ENCODE data around the gene CHI3L2.

- TF ChIP-seq POLR2A (IDR thresholded peaks at IDR 0.05): no peak
- TF ChIP-seq, protein P1, sequence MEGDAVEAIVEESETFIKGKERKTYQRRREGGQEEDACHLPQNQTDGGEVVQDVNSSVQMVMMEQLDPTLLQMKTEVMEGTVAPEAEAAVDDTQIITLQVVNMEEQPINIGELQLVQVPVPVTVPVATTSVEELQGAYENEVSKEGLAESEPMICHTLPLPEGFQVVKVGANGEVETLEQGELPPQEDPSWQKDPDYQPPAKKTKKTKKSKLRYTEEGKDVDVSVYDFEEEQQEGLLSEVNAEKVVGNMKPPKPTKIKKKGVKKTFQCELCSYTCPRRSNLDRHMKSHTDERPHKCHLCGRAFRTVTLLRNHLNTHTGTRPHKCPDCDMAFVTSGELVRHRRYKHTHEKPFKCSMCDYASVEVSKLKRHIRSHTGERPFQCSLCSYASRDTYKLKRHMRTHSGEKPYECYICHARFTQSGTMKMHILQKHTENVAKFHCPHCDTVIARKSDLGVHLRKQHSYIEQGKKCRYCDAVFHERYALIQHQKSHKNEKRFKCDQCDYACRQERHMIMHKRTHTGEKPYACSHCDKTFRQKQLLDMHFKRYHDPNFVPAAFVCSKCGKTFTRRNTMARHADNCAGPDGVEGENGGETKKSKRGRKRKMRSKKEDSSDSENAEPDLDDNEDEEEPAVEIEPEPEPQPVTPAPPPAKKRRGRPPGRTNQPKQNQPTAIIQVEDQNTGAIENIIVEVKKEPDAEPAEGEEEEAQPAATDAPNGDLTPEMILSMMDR (IDR thresholded peaks at IDR 0.05): no peak
- TF ChIP-seq EP300 (IDR thresholded peaks at IDR 0.05): no peak
These were observed 1.7 kb upstream of the CHI3L2 start for GRCh38 chr1:111225717-111226400.

All from stomach (tissue), 4 donors.